Measurements from ENCODE around the gene C5orf47. TPM values are rescaled to one million over a fixed set of nuclear protein-coding genes. Genes with fewer than 3 reads are reported as not detected.

Gene C5orf47
- total and polyA plus RNA-seq, 4 donors, result 0.08 TPM; not detected in 3

DNA sequence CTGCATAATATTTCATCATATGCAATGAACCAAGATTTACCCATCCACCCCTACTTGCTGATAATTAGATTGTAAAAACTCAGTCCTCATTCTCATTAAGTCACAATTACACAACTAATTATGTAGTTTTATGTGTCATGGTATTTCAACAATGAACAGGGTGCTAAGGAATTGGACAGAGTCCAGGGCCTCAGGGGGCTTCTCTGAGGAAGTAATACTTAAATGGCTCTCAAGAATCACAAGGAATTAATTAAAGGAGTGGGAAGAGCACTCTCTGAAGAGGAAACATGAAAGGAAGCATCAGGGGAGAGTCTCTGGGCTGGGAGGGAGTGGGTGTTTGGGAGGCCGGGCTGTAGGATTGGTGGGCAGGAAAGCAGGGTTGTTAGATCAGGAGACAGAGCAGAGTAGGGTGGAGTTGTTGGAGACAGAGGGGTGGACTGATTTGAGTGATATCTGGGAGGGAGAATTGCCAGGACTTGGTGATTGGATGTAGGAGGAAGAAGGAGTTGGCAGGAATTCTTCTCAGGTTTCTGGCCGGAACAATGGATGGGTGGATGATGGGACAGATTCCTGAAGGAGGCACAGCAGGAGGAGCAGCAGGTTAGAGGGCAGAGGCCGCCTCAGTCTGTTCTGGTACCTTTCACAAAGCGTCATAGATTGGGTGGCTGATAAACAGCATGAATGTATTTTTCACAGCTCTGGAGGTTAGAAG is 33.6 kb downstream of the C5orf47 start:
- Histone ChIP-seq H3K4me1 (ENCODE audit: control insufficient read depth in 4 of 4, insufficient read depth in 4 of 4, low read length in 3 of 4) (no peaks in the 10 kb centered on the region), H3K27me3 (ENCODE audit: control insufficient read depth in 4 of 4, insufficient read depth in 4 of 4, low read length in 3 of 4) (no peaks in the 10 kb centered on the region), H3K27ac (ENCODE audit: low read depth in 1 of 2, low read length in 2 of 2) (no peak overlapping the region), H3K9me3 (ENCODE audit: control insufficient read depth in 4 of 4, low read length in 3 of 4) (no peaks in the 10 kb centered on the region), H3K9ac (ENCODE audit: low read depth in 1 of 2, low read length in 2 of 2) (no peak overlapping the region), H3K36me3 (ENCODE audit: control insufficient read depth in 4 of 4, insufficient read depth in 3 of 4, low read depth in 1 of 4, low read length in 3 of 4) (no peaks in the 10 kb centered on the region), H3K4me3 (ENCODE audit: low read depth in 1 of 3, low read length in 3 of 3) (no peak overlapping the region)
- no peak for DNase-seq (ENCODE audit: low spot score)
- TF ChIP-seq HNF4A (conservative IDR thresholded peaks at IDR 0.05), result no peak
- TF ChIP-seq GABPA (IDR thresholded peaks at IDR 0.05 in 1 of 2, conservative IDR thresholded peaks at IDR 0.05 in 1 of 2), result no peak
- WGBS, result 78% methylated on average over 4 of the region's 4 CpGs

DNA sequence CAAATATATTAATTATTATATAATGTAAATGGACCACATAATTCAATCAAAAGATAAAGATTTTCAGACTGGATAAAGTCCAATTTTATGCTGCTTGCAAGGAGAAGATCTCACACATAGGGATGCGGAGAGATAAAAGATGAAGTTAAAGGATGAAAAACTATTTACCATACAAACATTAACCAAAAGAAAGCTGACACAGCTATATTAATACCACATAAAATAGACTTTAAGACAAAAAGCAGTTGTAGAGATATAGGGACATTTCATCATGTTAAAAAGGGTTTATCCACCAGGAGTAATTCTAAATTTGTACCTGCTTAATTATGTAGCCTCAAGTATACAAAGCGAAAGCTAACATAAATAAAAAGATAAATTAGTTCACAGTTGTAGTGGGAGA is 41.3 kb downstream of the C5orf47 start:
- WGBS, result 89% methylated on average over 2 of the region's 2 CpGs
- no peaks in the 10 kb centered on the region for H3K27me3 ChIP-seq (ENCODE audit: control insufficient read depth in 4 of 4, insufficient read depth in 4 of 4, low read length in 3 of 4)

More for the DNA sequence above, 41.3 kb downstream of the C5orf47 start:
- Histone ChIP-seq H3K27ac (ENCODE audit: low read depth in 1 of 2, low read length in 2 of 2) (no peak overlapping the region), H3K36me3 (ENCODE audit: control insufficient read depth in 4 of 4, insufficient read depth in 3 of 4, low read depth in 1 of 4, low read length in 3 of 4) (no peaks in the 10 kb centered on the region), H3K4me1 (ENCODE audit: control insufficient read depth in 4 of 4, insufficient read depth in 4 of 4, low read length in 3 of 4) (no peaks in the 10 kb centered on the region), H3K4me3 (ENCODE audit: low read depth in 1 of 3, low read length in 3 of 3) (no peak overlapping the region), H3K9me3 (ENCODE audit: control insufficient read depth in 4 of 4, low read length in 3 of 4) (peaks cover 0 to 3% (median 0%) of the 10 kb centered on the region in 4 donors), H3K9ac (ENCODE audit: low read depth in 1 of 2, low read length in 2 of 2) (no peak overlapping the region)
- DNase-seq (ENCODE audit: low spot score), result no peak
- TF ChIP-seq SP1 (IDR thresholded peaks at IDR 0.05), result no peak
- no peak for TF ChIP-seq HNF4A (conservative IDR thresholded peaks at IDR 0.05)
- TF ChIP-seq, protein P1, sequence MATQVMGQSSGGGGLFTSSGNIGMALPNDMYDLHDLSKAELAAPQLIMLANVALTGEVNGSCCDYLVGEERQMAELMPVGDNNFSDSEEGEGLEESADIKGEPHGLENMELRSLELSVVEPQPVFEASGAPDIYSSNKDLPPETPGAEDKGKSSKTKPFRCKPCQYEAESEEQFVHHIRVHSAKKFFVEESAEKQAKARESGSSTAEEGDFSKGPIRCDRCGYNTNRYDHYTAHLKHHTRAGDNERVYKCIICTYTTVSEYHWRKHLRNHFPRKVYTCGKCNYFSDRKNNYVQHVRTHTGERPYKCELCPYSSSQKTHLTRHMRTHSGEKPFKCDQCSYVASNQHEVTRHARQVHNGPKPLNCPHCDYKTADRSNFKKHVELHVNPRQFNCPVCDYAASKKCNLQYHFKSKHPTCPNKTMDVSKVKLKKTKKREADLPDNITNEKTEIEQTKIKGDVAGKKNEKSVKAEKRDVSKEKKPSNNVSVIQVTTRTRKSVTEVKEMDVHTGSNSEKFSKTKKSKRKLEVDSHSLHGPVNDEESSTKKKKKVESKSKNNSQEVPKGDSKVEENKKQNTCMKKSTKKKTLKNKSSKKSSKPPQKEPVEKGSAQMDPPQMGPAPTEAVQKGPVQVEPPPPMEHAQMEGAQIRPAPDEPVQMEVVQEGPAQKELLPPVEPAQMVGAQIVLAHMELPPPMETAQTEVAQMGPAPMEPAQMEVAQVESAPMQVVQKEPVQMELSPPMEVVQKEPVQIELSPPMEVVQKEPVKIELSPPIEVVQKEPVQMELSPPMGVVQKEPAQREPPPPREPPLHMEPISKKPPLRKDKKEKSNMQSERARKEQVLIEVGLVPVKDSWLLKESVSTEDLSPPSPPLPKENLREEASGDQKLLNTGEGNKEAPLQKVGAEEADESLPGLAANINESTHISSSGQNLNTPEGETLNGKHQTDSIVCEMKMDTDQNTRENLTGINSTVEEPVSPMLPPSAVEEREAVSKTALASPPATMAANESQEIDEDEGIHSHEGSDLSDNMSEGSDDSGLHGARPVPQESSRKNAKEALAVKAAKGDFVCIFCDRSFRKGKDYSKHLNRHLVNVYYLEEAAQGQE (IDR thresholded peaks at IDR 0.05), result no peak
- TF ChIP-seq, protein P2, sequence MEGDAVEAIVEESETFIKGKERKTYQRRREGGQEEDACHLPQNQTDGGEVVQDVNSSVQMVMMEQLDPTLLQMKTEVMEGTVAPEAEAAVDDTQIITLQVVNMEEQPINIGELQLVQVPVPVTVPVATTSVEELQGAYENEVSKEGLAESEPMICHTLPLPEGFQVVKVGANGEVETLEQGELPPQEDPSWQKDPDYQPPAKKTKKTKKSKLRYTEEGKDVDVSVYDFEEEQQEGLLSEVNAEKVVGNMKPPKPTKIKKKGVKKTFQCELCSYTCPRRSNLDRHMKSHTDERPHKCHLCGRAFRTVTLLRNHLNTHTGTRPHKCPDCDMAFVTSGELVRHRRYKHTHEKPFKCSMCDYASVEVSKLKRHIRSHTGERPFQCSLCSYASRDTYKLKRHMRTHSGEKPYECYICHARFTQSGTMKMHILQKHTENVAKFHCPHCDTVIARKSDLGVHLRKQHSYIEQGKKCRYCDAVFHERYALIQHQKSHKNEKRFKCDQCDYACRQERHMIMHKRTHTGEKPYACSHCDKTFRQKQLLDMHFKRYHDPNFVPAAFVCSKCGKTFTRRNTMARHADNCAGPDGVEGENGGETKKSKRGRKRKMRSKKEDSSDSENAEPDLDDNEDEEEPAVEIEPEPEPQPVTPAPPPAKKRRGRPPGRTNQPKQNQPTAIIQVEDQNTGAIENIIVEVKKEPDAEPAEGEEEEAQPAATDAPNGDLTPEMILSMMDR (IDR thresholded peaks at IDR 0.05; ENCODE audit: low read depth, low read length, missing input control), result no peak

All from liver (tissue), 9 donors.